Type B pancreatic cell (in vitro differentiated cells): ENCODE data around the gene KCNAB1. TPM values are rescaled to one million over a fixed set of nuclear protein-coding genes. Genes with fewer than 3 reads are reported as not detected.
A peak's percentile ranks its signal among the peaks of the same experiment; 100 is the strongest.

ENCODE experiments used
- DNase-seq: peaks from one replicate; pipeline ENCODE4 v3.0.0; 2021; ENCODE audit warnings: mixed read lengths; ENCODE audit not compliant: unreplicated experiment; ENCODE audit errors: extremely low spot score
- H3K27ac Mint-ChIP-seq: 2 replicates; pipeline ENCODE4 v1.8.0; 2021; ENCODE audit warnings: mild to moderate bottlenecking, mixed read lengths
- H3K27me3 Mint-ChIP-seq: 2 replicates; pipeline ENCODE4 v1.8.0; 2021; ENCODE audit warnings: mixed read lengths
- H3K36me3 Mint-ChIP-seq: 2 replicates; pipeline ENCODE4 v1.8.0; 2021; ENCODE audit warnings: mixed read lengths
- H3K4me1 Mint-ChIP-seq: one replicate; pipeline ENCODE4 v1.8.0; 2021; ENCODE audit warnings: mixed read lengths; ENCODE audit not compliant: unreplicated experiment
- H3K4me3 Mint-ChIP-seq: 2 replicates; pipeline ENCODE4 v1.8.0; 2021; ENCODE audit warnings: mild to moderate bottlenecking, mixed read lengths
- H3K9me3 Mint-ChIP-seq: 2 replicates; pipeline ENCODE4 v1.8.0; 2021; ENCODE audit warnings: mixed read lengths
- total RNA-seq: library from RNA; stranded (reverse); gene quantifications from 2 replicates; pipeline ENCODE4 v1.2.1, GENCODE V29; 2021; ENCODE audit warnings: low replicate concordance
- TF ChIP-seq, protein P1 (sequence below): fragments of 200-600 bp; sonication (generic); conservative IDR thresholded peaks from 2 replicates; pipeline ENCODE4 v1.5.0; 2021; ENCODE audit warnings: antibody characterized with exemption, mild to moderate bottlenecking

The KCNAB1 gene
- total RNA-seq, 1 donor from 2014 or later = 6.1 TPM

GRCh38 chr3:156472150-156472549 lies 351.8 kb downstream of the KCNAB1 start:
- H3K4me3 Mint-ChIP-seq = peak overlapping the region; percentile 27
- TF ChIP-seq, protein P1, sequence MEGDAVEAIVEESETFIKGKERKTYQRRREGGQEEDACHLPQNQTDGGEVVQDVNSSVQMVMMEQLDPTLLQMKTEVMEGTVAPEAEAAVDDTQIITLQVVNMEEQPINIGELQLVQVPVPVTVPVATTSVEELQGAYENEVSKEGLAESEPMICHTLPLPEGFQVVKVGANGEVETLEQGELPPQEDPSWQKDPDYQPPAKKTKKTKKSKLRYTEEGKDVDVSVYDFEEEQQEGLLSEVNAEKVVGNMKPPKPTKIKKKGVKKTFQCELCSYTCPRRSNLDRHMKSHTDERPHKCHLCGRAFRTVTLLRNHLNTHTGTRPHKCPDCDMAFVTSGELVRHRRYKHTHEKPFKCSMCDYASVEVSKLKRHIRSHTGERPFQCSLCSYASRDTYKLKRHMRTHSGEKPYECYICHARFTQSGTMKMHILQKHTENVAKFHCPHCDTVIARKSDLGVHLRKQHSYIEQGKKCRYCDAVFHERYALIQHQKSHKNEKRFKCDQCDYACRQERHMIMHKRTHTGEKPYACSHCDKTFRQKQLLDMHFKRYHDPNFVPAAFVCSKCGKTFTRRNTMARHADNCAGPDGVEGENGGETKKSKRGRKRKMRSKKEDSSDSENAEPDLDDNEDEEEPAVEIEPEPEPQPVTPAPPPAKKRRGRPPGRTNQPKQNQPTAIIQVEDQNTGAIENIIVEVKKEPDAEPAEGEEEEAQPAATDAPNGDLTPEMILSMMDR = no peak
- H3K36me3 Mint-ChIP-seq = no peaks in the 10 kb centered on the region
- no peak for DNase-seq
- no peak overlapping the region for H3K27ac Mint-ChIP-seq
- H3K4me1 Mint-ChIP-seq = peaks cover 37% of the 10 kb centered on the region
- no peaks in the 10 kb centered on the region for H3K9me3 Mint-ChIP-seq
- no peaks in the 10 kb centered on the region for H3K27me3 Mint-ChIP-seq

GRCh38 chr3:156472684-156473083 lies 352.3 kb downstream of the KCNAB1 start:
- Mint-ChIP-seq H3K4me3 (no peak overlapping the region), H3K4me1 (peaks cover 37% of the 10 kb centered on the region), H3K36me3 (no peaks in the 10 kb centered on the region), H3K27me3 (no peaks in the 10 kb centered on the region), H3K9me3 (no peaks in the 10 kb centered on the region), H3K27ac (no peak overlapping the region)
- TF ChIP-seq, protein P1 = no peak
- no peak for DNase-seq

DNA sequence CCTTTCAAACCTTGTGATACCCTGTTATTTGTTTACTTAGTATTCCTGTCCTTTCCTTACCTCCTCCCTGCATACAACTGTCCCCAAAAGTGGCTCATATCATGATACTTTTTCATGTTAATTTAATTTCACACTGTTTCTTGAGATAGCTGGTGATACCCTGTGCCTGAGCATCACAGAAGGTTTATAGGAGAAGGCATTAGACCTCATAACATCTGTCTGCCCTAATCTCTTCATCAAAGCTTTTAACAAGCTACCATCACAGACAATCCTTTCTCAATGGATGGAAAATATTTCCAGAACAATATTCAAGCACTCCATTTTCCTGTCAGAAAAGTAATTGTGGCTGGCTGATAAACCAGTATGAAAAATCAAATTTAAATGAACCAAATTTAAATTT lies 353.0 kb downstream of the KCNAB1 start:
- Mint-ChIP-seq H3K4me3 (no peak overlapping the region), H3K27me3 (no peaks in the 10 kb centered on the region), H3K27ac (no peak overlapping the region), H3K36me3 (no peaks in the 10 kb centered on the region), H3K9me3 (no peaks in the 10 kb centered on the region), H3K4me1 (peaks cover 37% of the 10 kb centered on the region)
- no peak for DNase-seq
- TF ChIP-seq, protein P1 = no peak

GRCh38 chr3:156474560-156475389 lies 354.4 kb downstream of the KCNAB1 start:
- TF ChIP-seq, protein P1 = peak; percentile 71
- no peak overlapping the region for H3K4me3 Mint-ChIP-seq
- no peak for DNase-seq
- H3K9me3 Mint-ChIP-seq = no peaks in the 10 kb centered on the region
- peaks cover 31% of the 10 kb centered on the region for H3K4me1 Mint-ChIP-seq
- no peaks in the 10 kb centered on the region for H3K36me3 Mint-ChIP-seq
- H3K27me3 Mint-ChIP-seq = no peaks in the 10 kb centered on the region
- no peak overlapping the region for H3K27ac Mint-ChIP-seq

GRCh38 chr3:156477323-156477722 lies 356.9 kb downstream of the KCNAB1 start:
- Mint-ChIP-seq H3K27ac (no peak overlapping the region), H3K4me1 (peaks cover 22% of the 10 kb centered on the region), H3K9me3 (no peaks in the 10 kb centered on the region), H3K4me3 (no peak overlapping the region), H3K27me3 (no peaks in the 10 kb centered on the region), H3K36me3 (no peaks in the 10 kb centered on the region)
- DNase-seq = no peak
- TF ChIP-seq, protein P1 = no peak
